Measurements from ENCODE around the gene PLXNA4.

DNA sequence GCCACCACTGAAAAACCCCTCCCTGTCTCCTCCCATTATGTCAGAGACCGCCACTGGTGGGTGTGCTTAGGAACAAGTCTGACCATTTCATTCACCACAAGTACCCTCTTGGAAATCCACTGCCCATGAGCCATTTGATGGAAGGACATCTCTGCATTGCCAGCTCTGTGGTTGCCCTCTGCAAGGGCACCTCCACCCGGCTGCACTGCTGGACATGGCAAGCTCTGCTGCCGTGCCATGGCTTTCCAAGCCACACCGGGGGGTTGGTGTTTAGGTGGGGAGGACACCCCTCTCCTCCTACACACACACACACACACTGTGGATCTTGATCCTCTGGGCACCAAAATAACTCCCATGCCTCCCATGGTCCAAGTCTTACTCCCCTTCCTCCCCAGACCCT lies 5.2 kb upstream of the PLXNA4 start:
- TF ChIP-seq POLR2A (IDR thresholded peaks at IDR 0.05), result no peak
- TF ChIP-seq, protein P1, sequence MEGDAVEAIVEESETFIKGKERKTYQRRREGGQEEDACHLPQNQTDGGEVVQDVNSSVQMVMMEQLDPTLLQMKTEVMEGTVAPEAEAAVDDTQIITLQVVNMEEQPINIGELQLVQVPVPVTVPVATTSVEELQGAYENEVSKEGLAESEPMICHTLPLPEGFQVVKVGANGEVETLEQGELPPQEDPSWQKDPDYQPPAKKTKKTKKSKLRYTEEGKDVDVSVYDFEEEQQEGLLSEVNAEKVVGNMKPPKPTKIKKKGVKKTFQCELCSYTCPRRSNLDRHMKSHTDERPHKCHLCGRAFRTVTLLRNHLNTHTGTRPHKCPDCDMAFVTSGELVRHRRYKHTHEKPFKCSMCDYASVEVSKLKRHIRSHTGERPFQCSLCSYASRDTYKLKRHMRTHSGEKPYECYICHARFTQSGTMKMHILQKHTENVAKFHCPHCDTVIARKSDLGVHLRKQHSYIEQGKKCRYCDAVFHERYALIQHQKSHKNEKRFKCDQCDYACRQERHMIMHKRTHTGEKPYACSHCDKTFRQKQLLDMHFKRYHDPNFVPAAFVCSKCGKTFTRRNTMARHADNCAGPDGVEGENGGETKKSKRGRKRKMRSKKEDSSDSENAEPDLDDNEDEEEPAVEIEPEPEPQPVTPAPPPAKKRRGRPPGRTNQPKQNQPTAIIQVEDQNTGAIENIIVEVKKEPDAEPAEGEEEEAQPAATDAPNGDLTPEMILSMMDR (IDR thresholded peaks at IDR 0.05 in 4 of 5, conservative IDR thresholded peaks at IDR 0.05 in 1 of 5), result no peak
